Measurements from ENCODE around the gene FAM181A. TPM values are rescaled to one million over a fixed set of nuclear protein-coding genes. Genes with fewer than 3 reads are reported as not detected.

FAM181A gene
- total and polyA plus RNA-seq, 10 of the 15 experiments (the other 5 are each of a cell fraction or from before 2014, with no cell fraction given), result not detected

DNA sequence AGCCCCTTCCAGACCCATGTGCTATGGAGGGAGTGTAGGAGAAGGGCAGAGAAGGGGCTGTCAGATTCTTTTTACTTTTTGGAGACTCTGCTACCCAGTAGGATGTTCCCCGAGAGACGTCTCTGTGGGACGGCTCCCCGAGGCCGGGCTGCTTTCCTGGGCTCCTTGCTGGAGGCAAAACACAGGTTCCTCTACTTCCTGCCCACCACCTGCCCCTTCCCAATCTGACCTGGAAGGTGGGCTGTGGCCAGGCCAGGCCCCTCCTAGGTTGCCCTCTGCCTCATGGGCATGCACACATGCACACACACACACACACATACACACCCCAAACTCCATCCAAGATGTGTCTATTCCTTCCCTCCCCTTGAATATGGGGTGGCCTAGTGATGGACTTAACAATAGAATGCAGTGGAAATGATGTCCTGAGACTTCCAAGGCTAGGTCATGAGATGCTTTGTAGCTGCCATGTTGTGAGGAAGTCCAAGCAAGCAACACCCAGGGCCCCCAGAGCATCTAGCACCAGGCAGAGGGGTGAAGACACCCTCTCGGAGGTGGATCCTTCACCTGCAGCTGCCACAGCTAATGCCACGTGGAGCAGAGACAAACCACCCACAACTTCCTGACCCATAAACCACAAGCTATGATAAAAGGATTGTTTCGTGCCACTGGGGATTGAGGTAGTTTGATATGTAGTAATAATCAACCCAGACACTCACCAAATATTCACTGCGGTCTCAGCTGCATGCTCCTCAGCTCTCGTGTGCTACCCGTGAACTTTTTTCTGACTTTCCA is 50.8 kb downstream of the FAM181A start (continued):
- TF ChIP-seq, protein P1, sequence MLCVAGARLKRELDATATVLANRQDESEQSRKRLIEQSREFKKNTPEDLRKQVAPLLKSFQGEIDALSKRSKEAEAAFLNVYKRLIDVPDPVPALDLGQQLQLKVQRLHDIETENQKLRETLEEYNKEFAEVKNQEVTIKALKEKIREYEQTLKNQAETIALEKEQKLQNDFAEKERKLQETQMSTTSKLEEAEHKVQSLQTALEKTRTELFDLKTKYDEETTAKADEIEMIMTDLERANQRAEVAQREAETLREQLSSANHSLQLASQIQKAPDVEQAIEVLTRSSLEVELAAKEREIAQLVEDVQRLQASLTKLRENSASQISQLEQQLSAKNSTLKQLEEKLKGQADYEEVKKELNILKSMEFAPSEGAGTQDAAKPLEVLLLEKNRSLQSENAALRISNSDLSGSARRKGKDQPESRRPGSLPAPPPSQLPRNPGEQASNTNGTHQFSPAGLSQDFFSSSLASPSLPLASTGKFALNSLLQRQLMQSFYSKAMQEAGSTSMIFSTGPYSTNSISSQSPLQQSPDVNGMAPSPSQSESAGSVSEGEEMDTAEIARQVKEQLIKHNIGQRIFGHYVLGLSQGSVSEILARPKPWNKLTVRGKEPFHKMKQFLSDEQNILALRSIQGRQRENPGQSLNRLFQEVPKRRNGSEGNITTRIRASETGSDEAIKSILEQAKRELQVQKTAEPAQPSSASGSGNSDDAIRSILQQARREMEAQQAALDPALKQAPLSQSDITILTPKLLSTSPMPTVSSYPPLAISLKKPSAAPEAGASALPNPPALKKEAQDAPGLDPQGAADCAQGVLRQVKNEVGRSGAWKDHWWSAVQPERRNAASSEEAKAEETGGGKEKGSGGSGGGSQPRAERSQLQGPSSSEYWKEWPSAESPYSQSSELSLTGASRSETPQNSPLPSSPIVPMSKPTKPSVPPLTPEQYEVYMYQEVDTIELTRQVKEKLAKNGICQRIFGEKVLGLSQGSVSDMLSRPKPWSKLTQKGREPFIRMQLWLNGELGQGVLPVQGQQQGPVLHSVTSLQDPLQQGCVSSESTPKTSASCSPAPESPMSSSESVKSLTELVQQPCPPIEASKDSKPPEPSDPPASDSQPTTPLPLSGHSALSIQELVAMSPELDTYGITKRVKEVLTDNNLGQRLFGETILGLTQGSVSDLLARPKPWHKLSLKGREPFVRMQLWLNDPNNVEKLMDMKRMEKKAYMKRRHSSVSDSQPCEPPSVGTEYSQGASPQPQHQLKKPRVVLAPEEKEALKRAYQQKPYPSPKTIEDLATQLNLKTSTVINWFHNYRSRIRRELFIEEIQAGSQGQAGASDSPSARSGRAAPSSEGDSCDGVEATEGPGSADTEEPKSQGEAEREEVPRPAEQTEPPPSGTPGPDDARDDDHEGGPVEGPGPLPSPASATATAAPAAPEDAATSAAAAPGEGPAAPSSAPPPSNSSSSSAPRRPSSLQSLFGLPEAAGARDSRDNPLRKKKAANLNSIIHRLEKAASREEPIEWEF (IDR thresholded peaks at IDR 0.05; ENCODE audit: insufficient replicate concordance, low read depth, low read length), result no peak
- TF ChIP-seq CHD1 (IDR thresholded peaks at IDR 0.05; ENCODE audit: low read depth, low read length) (no peak), POLR2AphosphoS2 (IDR thresholded peaks at IDR 0.05; ENCODE audit: low read depth, low read length) (no peak), IKZF2 (IDR thresholded peaks at IDR 0.05) (peak; percentile 89 to 92), YBX1 (IDR thresholded peaks at IDR 0.05) (no peak), MYB (IDR thresholded peaks at IDR 0.05; ENCODE audit: borderline replicate concordance, low read depth, low read length) (peak; percentile 81), ATF7 (IDR thresholded peaks at IDR 0.05; ENCODE audit: low read depth) (peak; percentile 80), RBBP5 (conservative IDR thresholded peaks at IDR 0.05) (no peak), CREM (IDR thresholded peaks at IDR 0.05; ENCODE audit: low read depth) (peak; percentile 92), SP1 (IDR thresholded peaks at IDR 0.05; ENCODE audit: low read depth, low read length) (peak; percentile 84), NR2C1 (IDR thresholded peaks at IDR 0.05) (peak; percentile 58; the same call in 1 of the 2 replicates)
- TF ChIP-seq, protein P2, sequence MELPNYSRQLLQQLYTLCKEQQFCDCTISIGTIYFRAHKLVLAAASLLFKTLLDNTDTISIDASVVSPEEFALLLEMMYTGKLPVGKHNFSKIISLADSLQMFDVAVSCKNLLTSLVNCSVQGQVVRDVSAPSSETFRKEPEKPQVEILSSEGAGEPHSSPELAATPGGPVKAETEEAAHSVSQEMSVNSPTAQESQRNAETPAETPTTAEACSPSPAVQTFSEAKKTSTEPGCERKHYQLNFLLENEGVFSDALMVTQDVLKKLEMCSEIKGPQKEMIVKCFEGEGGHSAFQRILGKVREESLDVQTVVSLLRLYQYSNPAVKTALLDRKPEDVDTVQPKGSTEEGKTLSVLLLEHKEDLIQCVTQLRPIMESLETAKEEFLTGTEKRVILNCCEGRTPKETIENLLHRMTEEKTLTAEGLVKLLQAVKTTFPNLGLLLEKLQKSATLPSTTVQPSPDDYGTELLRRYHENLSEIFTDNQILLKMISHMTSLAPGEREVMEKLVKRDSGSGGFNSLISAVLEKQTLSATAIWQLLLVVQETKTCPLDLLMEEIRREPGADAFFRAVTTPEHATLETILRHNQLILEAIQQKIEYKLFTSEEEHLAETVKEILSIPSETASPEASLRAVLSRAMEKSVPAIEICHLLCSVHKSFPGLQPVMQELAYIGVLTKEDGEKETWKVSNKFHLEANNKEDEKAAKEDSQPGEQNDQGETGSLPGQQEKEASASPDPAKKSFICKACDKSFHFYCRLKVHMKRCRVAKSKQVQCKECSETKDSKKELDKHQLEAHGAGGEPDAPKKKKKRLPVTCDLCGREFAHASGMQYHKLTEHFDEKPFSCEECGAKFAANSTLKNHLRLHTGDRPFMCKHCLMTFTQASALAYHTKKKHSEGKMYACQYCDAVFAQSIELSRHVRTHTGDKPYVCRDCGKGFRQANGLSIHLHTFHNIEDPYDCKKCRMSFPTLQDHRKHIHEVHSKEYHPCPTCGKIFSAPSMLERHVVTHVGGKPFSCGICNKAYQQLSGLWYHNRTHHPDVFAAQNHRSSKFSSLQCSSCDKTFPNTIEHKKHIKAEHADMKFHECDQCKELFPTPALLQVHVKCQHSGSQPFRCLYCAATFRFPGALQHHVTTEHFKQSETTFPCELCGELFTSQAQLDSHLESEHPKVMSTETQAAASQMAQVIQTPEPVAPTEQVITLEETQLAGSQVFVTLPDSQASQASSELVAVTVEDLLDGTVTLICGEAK (IDR thresholded peaks at IDR 0.05; ENCODE audit: borderline replicate concordance), result no peak; the same call in 1 of the 2 replicates
- TF ChIP-seq, protein P3, sequence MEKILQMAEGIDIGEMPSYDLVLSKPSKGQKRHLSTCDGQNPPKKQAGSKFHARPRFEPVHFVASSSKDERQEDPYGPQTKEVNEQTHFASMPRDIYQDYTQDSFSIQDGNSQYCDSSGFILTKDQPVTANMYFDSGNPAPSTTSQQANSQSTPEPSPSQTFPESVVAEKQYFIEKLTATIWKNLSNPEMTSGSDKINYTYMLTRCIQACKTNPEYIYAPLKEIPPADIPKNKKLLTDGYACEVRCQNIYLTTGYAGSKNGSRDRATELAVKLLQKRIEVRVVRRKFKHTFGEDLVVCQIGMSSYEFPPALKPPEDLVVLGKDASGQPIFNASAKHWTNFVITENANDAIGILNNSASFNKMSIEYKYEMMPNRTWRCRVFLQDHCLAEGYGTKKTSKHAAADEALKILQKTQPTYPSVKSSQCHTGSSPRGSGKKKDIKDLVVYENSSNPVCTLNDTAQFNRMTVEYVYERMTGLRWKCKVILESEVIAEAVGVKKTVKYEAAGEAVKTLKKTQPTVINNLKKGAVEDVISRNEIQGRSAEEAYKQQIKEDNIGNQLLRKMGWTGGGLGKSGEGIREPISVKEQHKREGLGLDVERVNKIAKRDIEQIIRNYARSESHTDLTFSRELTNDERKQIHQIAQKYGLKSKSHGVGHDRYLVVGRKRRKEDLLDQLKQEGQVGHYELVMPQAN (conservative IDR thresholded peaks at IDR 0.05), result 0 out of 2 replicates have a peak, but pooled peaks have one; percentile 20
- TF ChIP-seq, protein P4, sequence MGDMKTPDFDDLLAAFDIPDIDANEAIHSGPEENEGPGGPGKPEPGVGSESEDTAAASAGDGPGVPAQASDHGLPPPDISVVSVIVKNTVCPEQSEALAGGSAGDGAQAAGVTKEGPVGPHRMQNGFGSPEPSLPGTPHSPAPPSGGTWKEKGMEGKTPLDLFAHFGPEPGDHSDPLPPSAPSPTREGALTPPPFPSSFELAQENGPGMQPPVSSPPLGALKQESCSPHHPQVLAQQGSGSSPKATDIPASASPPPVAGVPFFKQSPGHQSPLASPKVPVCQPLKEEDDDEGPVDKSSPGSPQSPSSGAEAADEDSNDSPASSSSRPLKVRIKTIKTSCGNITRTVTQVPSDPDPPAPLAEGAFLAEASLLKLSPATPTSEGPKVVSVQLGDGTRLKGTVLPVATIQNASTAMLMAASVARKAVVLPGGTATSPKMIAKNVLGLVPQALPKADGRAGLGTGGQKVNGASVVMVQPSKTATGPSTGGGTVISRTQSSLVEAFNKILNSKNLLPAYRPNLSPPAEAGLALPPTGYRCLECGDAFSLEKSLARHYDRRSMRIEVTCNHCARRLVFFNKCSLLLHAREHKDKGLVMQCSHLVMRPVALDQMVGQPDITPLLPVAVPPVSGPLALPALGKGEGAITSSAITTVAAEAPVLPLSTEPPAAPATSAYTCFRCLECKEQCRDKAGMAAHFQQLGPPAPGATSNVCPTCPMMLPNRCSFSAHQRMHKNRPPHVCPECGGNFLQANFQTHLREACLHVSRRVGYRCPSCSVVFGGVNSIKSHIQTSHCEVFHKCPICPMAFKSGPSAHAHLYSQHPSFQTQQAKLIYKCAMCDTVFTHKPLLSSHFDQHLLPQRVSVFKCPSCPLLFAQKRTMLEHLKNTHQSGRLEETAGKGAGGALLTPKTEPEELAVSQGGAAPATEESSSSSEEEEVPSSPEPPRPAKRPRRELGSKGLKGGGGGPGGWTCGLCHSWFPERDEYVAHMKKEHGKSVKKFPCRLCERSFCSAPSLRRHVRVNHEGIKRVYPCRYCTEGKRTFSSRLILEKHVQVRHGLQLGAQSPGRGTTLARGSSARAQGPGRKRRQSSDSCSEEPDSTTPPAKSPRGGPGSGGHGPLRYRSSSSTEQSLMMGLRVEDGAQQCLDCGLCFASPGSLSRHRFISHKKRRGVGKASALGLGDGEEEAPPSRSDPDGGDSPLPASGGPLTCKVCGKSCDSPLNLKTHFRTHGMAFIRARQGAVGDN (IDR thresholded peaks at IDR 0.05), result peak; percentile 95
